OCI-LY1 (cell line): Measurements from ENCODE around the gene RBM38.

Experiments
- CTCF ChIP-seq: fragments of 200-600 bp; sonication (generic), shearing (Covaris generic); IDR thresholded peaks from 2 replicates; pipeline ENCODE4 v1.5.1; 2017; ENCODE audit warnings: mild to moderate bottlenecking, antibody characterized with exemption, low read length, moderate library complexity, mixed read lengths
- EZH2 ChIP-seq: fragments of 200-600 bp; sonication (generic), shearing (Covaris generic); IDR thresholded peaks from 2 replicates; pipeline ENCODE4 v1.8.0; 2017; ENCODE audit warnings: borderline replicate concordance, mixed run types, mild to moderate bottlenecking, antibody characterized with exemption, low read length, moderate library complexity, mixed read lengths

GRCh38 chr20:57398901-57399535 lies 7.8 kb downstream of the RBM38 start:
- TF ChIP-seq CTCF, result no peak
- TF ChIP-seq EZH2, result no peak
